Central memory CD8-positive, alpha-beta T cell (primary cell): ENCODE results near the gene SYT15B.
"Not testable (repeated sequence)": the region's sequence is repeated elsewhere in the genome, so short reads cannot be mapped to it uniquely, and the experiment has no call there.

ENCODE experiments used
- ATAC-seq: fragments of 150-1000 bp; cut with Tn5 transposase; replicated peaks from 2 replicates; pipeline ENCODE4 v1.10.0; 2022; ENCODE audit warnings: mild to moderate bottlenecking, moderate FRiP score, moderate number of reproducible peaks; ENCODE audit not compliant: poor library complexity, severe bottlenecking; ENCODE audit errors: extremely low read depth
- DNase-seq, 2 donors: peaks; one replicate each; pipeline ENCODE4 v3.0.0; 2021; ENCODE audit warnings: low spot score in 2 of 2
- H3K27ac Mint-ChIP-seq: one replicate; pipeline ENCODE4 v1.8.0; 2022; ENCODE audit warnings: low read depth, mild to moderate bottlenecking, moderate library complexity, mixed read lengths
- H3K27me3 Mint-ChIP-seq: one replicate; pipeline ENCODE4 v1.8.0; 2022; ENCODE audit warnings: mixed read lengths
- H3K36me3 Mint-ChIP-seq: one replicate; pipeline ENCODE4 v1.8.0; 2022; ENCODE audit warnings: mild to moderate bottlenecking, moderate library complexity, mixed read lengths; ENCODE audit not compliant: insufficient read depth
- H3K4me1 Mint-ChIP-seq: one replicate; pipeline ENCODE4 v1.8.0; 2022; ENCODE audit warnings: mixed read lengths
- H3K4me3 Mint-ChIP-seq: one replicate; pipeline ENCODE4 v1.8.0; 2022; ENCODE audit warnings: mild to moderate bottlenecking, moderate library complexity, mixed read lengths
- H3K9me3 Mint-ChIP-seq: one replicate; pipeline ENCODE4 v1.8.0; 2022; ENCODE audit warnings: mixed read lengths

Gene SYT15B

DNA sequence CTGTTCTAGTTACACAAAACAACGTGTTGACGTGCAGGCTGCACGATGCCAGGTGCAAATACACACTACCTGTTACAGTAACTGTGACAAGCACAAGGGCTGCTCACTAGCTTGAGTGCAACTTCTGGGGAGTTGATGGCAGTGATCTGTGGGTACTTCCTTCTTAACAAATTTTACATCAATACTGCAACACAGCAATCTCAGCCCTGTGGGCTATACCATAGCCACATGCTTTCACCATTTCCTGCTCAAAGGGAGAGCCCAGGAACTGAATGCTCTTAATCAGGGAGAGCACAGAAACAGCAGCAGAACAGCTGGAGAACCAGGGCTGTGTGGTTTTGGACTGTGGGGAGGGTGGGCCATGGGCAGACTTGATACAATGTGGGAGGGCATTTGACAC lies 10.2 kb downstream of the SYT15B start:
- not testable (repeated sequence) for H3K4me1 Mint-ChIP-seq, H3K27me3 Mint-ChIP-seq, H3K27ac Mint-ChIP-seq, H3K4me3 Mint-ChIP-seq, DNase-seq, H3K36me3 Mint-ChIP-seq, H3K9me3 Mint-ChIP-seq
- ATAC-seq, result peak; percentile 49

GRCh38 chr10:47751821-47752220 lies 11.6 kb downstream of the SYT15B start:
- not testable (repeated sequence) for H3K4me3 Mint-ChIP-seq, H3K27me3 Mint-ChIP-seq, H3K4me1 Mint-ChIP-seq, H3K27ac Mint-ChIP-seq, H3K9me3 Mint-ChIP-seq, H3K36me3 Mint-ChIP-seq, ATAC-seq, DNase-seq

- H3K4me3 Mint-ChIP-seq, H3K27ac Mint-ChIP-seq, H3K9me3 Mint-ChIP-seq, ATAC-seq, DNase-seq, H3K27me3 Mint-ChIP-seq, H3K36me3 Mint-ChIP-seq, H3K4me1 Mint-ChIP-seq: not testable (repeated sequence)
Observed at GRCh38 chr10:47750360-47750759, 13.0 kb downstream of the SYT15B start.

DNA sequence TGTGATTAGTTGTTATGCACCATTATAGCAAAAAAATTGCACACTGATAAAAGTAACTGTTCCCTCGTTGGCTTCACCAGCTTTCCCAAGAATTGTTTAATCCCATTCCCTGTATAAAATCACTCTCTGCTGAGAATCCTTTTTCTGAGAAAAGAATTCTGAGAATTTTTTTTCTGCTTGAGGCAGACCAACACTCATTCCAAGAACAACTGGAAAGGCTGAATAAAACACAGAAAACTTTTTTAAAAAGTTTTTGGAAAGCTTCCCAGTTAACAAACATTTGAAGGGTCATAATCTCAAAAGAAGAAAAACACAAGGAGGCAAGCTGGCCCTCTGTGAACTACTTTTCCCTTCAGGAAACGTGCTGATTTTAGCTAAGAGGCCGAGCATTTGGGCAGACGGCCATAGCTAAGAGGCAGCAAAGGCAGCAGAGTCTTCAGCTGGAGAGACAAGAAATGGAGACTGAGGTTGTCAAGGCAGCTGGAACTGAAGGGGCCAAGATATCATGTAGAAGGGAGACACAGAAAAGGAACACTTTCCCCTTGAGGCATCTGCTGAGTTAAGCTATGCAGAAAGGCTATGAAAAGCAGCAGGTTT lies 16.5 kb downstream of the SYT15B start:
- H3K4me1 Mint-ChIP-seq, DNase-seq, H3K27ac Mint-ChIP-seq, H3K9me3 Mint-ChIP-seq, H3K4me3 Mint-ChIP-seq, H3K27me3 Mint-ChIP-seq, ATAC-seq, H3K36me3 Mint-ChIP-seq: not testable (repeated sequence)

DNA sequence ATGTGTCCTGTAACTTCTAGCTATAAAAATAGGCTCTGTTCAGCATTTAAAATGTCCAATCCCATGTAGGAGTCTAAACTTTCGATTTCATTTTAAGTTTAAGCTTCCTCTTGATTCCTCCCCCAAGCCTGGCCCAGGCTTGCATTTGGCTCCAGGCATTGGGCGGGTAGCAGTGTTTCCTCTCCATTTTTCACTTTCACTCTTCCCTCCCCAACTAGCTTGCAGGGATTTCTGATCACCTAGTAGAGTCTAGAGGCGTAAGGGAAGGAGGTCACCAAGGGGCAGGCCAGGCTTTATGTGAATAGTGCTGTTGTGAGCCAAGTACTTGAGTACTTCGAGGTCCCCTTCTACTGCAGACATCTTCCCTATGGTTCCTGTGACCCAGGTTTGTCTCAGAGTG lies 18.5 kb downstream of the SYT15B start:
- H3K4me3 Mint-ChIP-seq, ATAC-seq, H3K27ac Mint-ChIP-seq, H3K4me1 Mint-ChIP-seq, H3K27me3 Mint-ChIP-seq, DNase-seq, H3K36me3 Mint-ChIP-seq, H3K9me3 Mint-ChIP-seq: not testable (repeated sequence)

DNA sequence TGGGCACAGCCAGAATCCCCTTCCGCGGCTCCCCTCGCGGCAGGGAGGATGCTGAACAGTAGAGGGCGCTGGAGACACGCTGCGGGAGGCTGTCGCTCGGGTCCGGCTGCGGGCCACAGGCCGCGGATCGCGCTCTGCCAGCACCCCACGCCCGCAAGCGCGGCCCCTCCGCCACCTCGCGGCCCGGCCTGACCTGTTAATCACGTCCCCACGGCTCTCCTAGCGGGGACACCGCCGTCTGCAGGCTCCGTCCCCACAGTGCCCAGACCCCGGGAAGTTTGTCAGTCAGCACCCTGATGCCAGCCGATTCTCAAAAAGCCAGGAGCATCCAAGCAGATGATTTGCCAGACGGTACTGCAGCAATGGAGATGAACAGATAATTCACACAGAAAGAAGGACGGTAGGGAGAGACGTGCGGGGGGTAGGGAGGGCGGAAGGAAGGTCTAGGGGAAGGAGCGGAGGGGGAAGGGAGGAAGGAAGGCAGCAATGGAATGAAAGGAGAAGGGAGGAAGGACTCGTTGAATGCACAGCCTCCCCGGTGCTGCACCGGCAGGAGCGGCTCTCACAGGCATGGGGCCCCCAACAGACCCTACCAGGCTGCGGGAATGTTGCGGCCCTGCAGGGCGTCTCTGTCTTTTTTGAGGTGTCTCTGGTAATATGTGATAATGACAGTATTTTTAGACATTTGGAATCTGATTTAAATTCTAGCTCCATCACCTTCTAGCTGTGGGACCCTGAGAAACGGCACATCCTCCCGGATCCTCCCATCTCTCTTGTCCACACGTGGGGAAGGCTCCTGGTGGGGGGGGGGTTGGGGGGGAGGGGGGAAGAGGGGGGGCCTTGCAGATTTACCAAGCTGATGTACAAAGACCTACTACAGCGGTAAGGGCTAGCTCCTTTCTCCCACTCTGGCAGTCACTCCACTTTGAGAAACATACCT lies 19.5 kb downstream of the SYT15B start:
- not testable (repeated sequence) for H3K9me3 Mint-ChIP-seq, H3K27me3 Mint-ChIP-seq, H3K27ac Mint-ChIP-seq, H3K4me1 Mint-ChIP-seq, H3K36me3 Mint-ChIP-seq
- H3K4me3 Mint-ChIP-seq, result peak overlapping the region; percentile 40
- ATAC-seq (peak; percentile 83), DNase-seq (peak; percentile 21 to 31)

- H3K27me3 Mint-ChIP-seq, DNase-seq, H3K4me3 Mint-ChIP-seq, H3K36me3 Mint-ChIP-seq, H3K27ac Mint-ChIP-seq, H3K9me3 Mint-ChIP-seq, H3K4me1 Mint-ChIP-seq: not testable (repeated sequence)
- ATAC-seq, result peak; percentile 45
Observed at GRCh38 chr10:47740868-47741267, 22.5 kb downstream of the SYT15B start.

GRCh38 chr10:47730911-47731310 lies 32.5 kb downstream of the SYT15B start:
- not testable (repeated sequence) for H3K4me3 Mint-ChIP-seq

GRCh38 chr10:47725740-47726139 lies 37.7 kb downstream of the SYT15B start:
- not testable (repeated sequence) for H3K27me3 Mint-ChIP-seq, H3K9me3 Mint-ChIP-seq, DNase-seq, ATAC-seq, H3K4me3 Mint-ChIP-seq, H3K27ac Mint-ChIP-seq, H3K4me1 Mint-ChIP-seq, H3K36me3 Mint-ChIP-seq

More at GRCh38 chr10:47730911-47731310, 32.5 kb downstream of the SYT15B start:
- H3K27me3 Mint-ChIP-seq, H3K4me1 Mint-ChIP-seq, H3K36me3 Mint-ChIP-seq, ATAC-seq, DNase-seq, H3K9me3 Mint-ChIP-seq, H3K27ac Mint-ChIP-seq: not testable (repeated sequence)

- not testable (repeated sequence) for H3K4me3 Mint-ChIP-seq, H3K4me1 Mint-ChIP-seq, H3K27me3 Mint-ChIP-seq, H3K36me3 Mint-ChIP-seq, DNase-seq, ATAC-seq, H3K9me3 Mint-ChIP-seq, H3K27ac Mint-ChIP-seq
Observed at GRCh38 chr10:47725047-47725446, 38.3 kb downstream of the SYT15B start.

DNA sequence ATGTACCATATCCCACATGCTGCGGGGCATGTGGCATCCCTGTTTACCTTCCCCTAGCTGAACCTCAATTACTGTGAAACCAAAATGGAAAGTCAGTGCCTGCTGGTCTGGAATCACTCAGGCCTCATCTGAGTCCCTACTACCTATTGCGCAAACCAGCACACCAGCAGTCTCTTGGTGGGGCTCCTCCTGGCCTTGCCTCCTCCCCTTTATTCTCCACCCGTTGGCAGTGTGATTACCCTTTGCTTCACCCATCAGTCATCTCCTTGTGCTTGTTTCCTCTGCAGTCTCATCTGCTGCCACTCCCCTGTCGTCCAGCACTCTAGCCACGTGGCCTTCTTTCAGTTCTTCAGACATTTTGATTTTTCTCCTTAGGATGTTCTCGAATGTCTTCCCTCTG lies 39.3 kb downstream of the SYT15B start:
- H3K27ac Mint-ChIP-seq, H3K9me3 Mint-ChIP-seq, H3K4me1 Mint-ChIP-seq, H3K27me3 Mint-ChIP-seq, DNase-seq, ATAC-seq, H3K4me3 Mint-ChIP-seq, H3K36me3 Mint-ChIP-seq: not testable (repeated sequence)

GRCh38 chr10:47723362-47723761 lies 40.0 kb downstream of the SYT15B start:
- ATAC-seq, H3K27ac Mint-ChIP-seq, H3K9me3 Mint-ChIP-seq, H3K4me3 Mint-ChIP-seq, H3K36me3 Mint-ChIP-seq, H3K27me3 Mint-ChIP-seq, H3K4me1 Mint-ChIP-seq, DNase-seq: not testable (repeated sequence)
